ENCODE results near the gene RPL28. TPM values are rescaled to one million over a fixed set of nuclear protein-coding genes. Genes with fewer than 3 reads are reported as not detected.

RPL28 gene
- total and polyA plus RNA-seq, 2 of the 13 experiments (the other 11 are each of a cell fraction or from before 2014, with no cell fraction given): 105 to 420 TPM

DNA sequence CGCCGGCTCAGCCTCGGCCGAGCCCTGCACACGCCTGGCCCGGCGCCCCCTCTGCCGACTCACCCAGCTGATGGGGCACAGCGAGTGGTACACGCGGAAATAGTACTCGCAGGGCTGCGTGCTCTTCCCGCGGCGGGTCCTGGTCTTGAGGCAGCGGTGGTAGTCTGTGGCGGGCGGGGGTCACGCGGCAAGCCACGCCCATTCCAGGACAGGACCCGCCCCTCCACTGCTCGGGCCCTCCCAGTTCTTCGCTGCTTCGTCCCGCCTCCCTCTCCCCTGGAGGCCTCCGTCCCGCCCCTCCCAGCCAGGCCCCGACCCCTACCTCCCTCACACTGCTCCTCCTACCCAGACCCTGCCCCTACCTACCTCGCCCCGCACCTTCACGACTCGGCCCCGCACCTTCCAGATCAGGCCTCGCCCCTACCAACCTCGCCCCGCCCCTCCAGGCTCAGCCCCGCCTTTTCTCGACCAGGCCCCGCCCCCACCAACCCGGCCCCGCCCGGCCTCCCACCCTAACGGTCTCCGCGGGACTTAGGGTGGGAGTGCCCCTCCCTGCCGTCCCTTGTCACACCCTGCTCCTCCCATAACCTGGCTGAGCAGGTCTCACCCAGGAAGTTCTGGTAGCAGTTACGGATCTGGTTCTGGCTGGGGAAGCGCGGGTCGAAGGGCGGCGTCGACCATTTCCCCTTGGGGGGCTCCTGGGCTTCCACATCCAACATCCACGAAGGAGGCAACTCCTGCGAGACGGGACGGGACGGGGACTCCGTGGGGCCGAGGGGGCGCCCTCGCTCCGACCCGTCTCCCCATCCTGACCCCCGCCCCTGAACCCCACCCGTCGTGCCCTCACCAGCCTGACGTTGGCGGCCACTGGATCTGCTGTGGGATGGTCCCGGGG lies 31.7 kb upstream of the RPL28 start:
- FAIRE-seq: no peak
- POLR2A ChIA-PET: interaction anchor here (1.8 kb wide), 1 partner anchor 15 kb away, joined by 4 read pairs; the partner anchor contains the start of gene KMT5C
- ATAC-seq: peak; percentile 75
- no peaks in the 10 kb centered on the region for H3K79me2 ChIP-seq (ENCODE audit: insufficient read depth, low read length)
- intact Hi-C loops (cut with micrococcal nuclease; ENCODE audit: unreplicated experiment): no loop called here
- in situ Hi-C loops (cut with HindIII; ENCODE audit: extremely low pct_ligation_motif_present, low pct_unique_long_range_greater_than_20kb): no loop called here
- 0 out of 2 replicates have a peak, but pooled peaks cover 4% of the 10 kb centered on the region for H4K20me1 ChIP-seq (ENCODE audit: insufficient read depth, low read length)
- H3K4me2 ChIP-seq (ENCODE audit: low read depth, low read length): peak overlapping the region; percentile 88
- peaks cover 19% of the 10 kb centered on the region for H3K4me1 ChIP-seq (ENCODE audit: insufficient read depth, low read length)
- DNase-seq (ENCODE audit: low spot score): no peak
- H2AFZ ChIP-seq (ENCODE audit: low read length): no peak overlapping the region
- no peaks in the 10 kb centered on the region for H3K9me3 ChIP-seq (ENCODE audit: low read length)
- under 1% methylated on average over 27 of the region's 72 CpGs for WGBS (ENCODE audit: low lambda C conversion rate)
- H3K36me3 ChIP-seq (replicated peaks in 1 of 2; ENCODE audit: control insufficient read depth in 1 of 2, insufficient read depth in 2 of 2, low read length in 2 of 2): no peaks in the 10 kb centered on the region
- no TSS peak for BruUV-seq (replicated peaks)
- 0 out of 2 replicates have a peak overlapping the region, but pooled peaks have one; percentile 29 for H3K9ac ChIP-seq (ENCODE audit: insufficient read depth, low read depth, low read length)
- peaks cover 10 to 62% of the 10 kb centered on the region in 2 experiments; a peak in 4 of 5 replicates for H3K27me3 ChIP-seq (ENCODE audit: control insufficient read depth in 1 of 2, insufficient read depth in 2 of 2, low read length in 2 of 2)
- H3K27ac ChIP-seq (ENCODE audit: extremely low read length, insufficient read depth, low read length): no peak overlapping the region
- peak overlapping the region; percentile 30 to 74 (median 65) for H3K4me3 ChIP-seq (replicated peaks in 1 of 3; ENCODE audit: insufficient read depth in 1 of 3, low read depth in 2 of 3, low read length in 3 of 3)
- CTCF ChIA-PET (ENCODE audit: low intra/inter-chr PET ratio, low total read pairs): no interaction called here
- TF ChIP-seq KLF6 (CRISPR knock-in tag; IDR thresholded peaks at IDR 0.05) (0 out of 2 replicates have a peak, but pooled peaks have one; percentile 33), ZNF720 (CRISPR knock-in tag; IDR thresholded peaks at IDR 0.05) (no peak), ZFX (CRISPR knock-in tag; IDR thresholded peaks at IDR 0.05; ENCODE audit: low read depth) (peak; percentile 22; the same call in 1 of the 2 replicates), JUND (CRISPR knock-in tag; IDR thresholded peaks at IDR 0.05) (no peak), SP1 (IDR thresholded peaks at IDR 0.05) (no peak), SP1 (CRISPR knock-in tag; IDR thresholded peaks at IDR 0.05) (peak; percentile 79), NFYB (CRISPR knock-in tag; IDR thresholded peaks at IDR 0.05) (no peak), KDM2A (CRISPR knock-in tag; IDR thresholded peaks at IDR 0.05; ENCODE audit: borderline replicate concordance, low read depth) (peak; percentile 53; the same call in 1 of the 2 replicates), ZNF367 (CRISPR knock-in tag; IDR thresholded peaks at IDR 0.05; ENCODE audit: borderline replicate concordance) (no peak), DNMT1 (CRISPR knock-in tag; IDR thresholded peaks at IDR 0.05) (0 out of 2 replicates have a peak, but pooled peaks have one; percentile 20), ZMAT5 (CRISPR knock-in tag; IDR thresholded peaks at IDR 0.05; ENCODE audit: borderline replicate concordance, low read depth) (no peak), GABPB1 (CRISPR knock-in tag; IDR thresholded peaks at IDR 0.05) (peak; percentile 53; the same call in 1 of the 2 replicates), ARID4A (CRISPR knock-in tag; IDR thresholded peaks at IDR 0.05; ENCODE audit: borderline replicate concordance) (peak; percentile 45; the same call in 1 of the 2 replicates), SIN3B (IDR thresholded peaks at IDR 0.05; ENCODE audit: low read length) (no peak)
- TF ChIP-seq, protein P1, sequence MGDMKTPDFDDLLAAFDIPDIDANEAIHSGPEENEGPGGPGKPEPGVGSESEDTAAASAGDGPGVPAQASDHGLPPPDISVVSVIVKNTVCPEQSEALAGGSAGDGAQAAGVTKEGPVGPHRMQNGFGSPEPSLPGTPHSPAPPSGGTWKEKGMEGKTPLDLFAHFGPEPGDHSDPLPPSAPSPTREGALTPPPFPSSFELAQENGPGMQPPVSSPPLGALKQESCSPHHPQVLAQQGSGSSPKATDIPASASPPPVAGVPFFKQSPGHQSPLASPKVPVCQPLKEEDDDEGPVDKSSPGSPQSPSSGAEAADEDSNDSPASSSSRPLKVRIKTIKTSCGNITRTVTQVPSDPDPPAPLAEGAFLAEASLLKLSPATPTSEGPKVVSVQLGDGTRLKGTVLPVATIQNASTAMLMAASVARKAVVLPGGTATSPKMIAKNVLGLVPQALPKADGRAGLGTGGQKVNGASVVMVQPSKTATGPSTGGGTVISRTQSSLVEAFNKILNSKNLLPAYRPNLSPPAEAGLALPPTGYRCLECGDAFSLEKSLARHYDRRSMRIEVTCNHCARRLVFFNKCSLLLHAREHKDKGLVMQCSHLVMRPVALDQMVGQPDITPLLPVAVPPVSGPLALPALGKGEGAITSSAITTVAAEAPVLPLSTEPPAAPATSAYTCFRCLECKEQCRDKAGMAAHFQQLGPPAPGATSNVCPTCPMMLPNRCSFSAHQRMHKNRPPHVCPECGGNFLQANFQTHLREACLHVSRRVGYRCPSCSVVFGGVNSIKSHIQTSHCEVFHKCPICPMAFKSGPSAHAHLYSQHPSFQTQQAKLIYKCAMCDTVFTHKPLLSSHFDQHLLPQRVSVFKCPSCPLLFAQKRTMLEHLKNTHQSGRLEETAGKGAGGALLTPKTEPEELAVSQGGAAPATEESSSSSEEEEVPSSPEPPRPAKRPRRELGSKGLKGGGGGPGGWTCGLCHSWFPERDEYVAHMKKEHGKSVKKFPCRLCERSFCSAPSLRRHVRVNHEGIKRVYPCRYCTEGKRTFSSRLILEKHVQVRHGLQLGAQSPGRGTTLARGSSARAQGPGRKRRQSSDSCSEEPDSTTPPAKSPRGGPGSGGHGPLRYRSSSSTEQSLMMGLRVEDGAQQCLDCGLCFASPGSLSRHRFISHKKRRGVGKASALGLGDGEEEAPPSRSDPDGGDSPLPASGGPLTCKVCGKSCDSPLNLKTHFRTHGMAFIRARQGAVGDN (CRISPR knock-in tag; IDR thresholded peaks at IDR 0.05): peak; percentile 45

All from HepG2 (cell line).